Measurements from ENCODE around the gene C1QL1.

C1QL1 gene

GRCh38 chr17:44914698-44915271, 53.3 kb downstream of the C1QL1 start:
- no peak for TF ChIP-seq CTCF (IDR thresholded peaks at IDR 0.05; ENCODE audit: low read depth, low read length, missing control alignments)
- H3K4me3 ChIP-seq (ENCODE audit: low read depth, low read length), result no peak overlapping the region
- DNase-seq (ENCODE audit: low read depth), result no peak

- TF ChIP-seq CTCF (IDR thresholded peaks at IDR 0.05; ENCODE audit: low read depth, low read length, missing control alignments), result no peak
- DNase-seq (ENCODE audit: low read depth), result no peak
- no peak overlapping the region for H3K4me3 ChIP-seq (ENCODE audit: low read depth, low read length)
Observed at GRCh38 chr17:44914148-44914547, 54.0 kb downstream of the C1QL1 start.

- no peak for DNase-seq (ENCODE audit: low read depth)
- TF ChIP-seq CTCF (IDR thresholded peaks at IDR 0.05; ENCODE audit: low read depth, low read length, missing control alignments), result no peak
- no peak overlapping the region for H3K4me3 ChIP-seq (ENCODE audit: low read depth, low read length)
Observed at GRCh38 chr17:44913676-44914075, 54.4 kb downstream of the C1QL1 start.

- H3K4me3 ChIP-seq (ENCODE audit: low read depth, low read length), result no peak overlapping the region
- DNase-seq (ENCODE audit: low read depth), result no peak
- no peak for TF ChIP-seq CTCF (IDR thresholded peaks at IDR 0.05; ENCODE audit: low read depth, low read length, missing control alignments)
Observed at GRCh38 chr17:44912763-44913544, 55.1 kb downstream of the C1QL1 start.

- peak; percentile 59 for TF ChIP-seq CTCF (IDR thresholded peaks at IDR 0.05; ENCODE audit: low read depth, low read length, missing control alignments)
- no peak overlapping the region for H3K4me3 ChIP-seq (ENCODE audit: low read depth, low read length)
- no peak for DNase-seq (ENCODE audit: low read depth)
Observed at GRCh38 chr17:44911133-44912001, 56.7 kb downstream of the C1QL1 start.

GRCh38 chr17:44910231-44911106, 57.6 kb downstream of the C1QL1 start:
- H3K4me3 ChIP-seq (ENCODE audit: low read depth, low read length), result no peak overlapping the region
- no peak for TF ChIP-seq CTCF (IDR thresholded peaks at IDR 0.05; ENCODE audit: low read depth, low read length, missing control alignments)
- no peak for DNase-seq (ENCODE audit: low read depth)

All from GM12864 (cell line).